GM11168 (cell line): ENCODE results near the gene CROCC.
"Not testable (repeated sequence)": the region's sequence is repeated elsewhere in the genome, so short reads cannot be mapped to it uniquely, and the experiment has no call there.

Source experiments
- in situ Hi-C: fragments of 300-500 bp; cut with MboI; formaldehyde crosslinking; loops from one replicate; pipeline ENCODE4 v1.12.0; 2022; ENCODE audit warnings: low sequenced_read_pairs; ENCODE audit not compliant: unreplicated experiment

The CROCC gene

DNA sequence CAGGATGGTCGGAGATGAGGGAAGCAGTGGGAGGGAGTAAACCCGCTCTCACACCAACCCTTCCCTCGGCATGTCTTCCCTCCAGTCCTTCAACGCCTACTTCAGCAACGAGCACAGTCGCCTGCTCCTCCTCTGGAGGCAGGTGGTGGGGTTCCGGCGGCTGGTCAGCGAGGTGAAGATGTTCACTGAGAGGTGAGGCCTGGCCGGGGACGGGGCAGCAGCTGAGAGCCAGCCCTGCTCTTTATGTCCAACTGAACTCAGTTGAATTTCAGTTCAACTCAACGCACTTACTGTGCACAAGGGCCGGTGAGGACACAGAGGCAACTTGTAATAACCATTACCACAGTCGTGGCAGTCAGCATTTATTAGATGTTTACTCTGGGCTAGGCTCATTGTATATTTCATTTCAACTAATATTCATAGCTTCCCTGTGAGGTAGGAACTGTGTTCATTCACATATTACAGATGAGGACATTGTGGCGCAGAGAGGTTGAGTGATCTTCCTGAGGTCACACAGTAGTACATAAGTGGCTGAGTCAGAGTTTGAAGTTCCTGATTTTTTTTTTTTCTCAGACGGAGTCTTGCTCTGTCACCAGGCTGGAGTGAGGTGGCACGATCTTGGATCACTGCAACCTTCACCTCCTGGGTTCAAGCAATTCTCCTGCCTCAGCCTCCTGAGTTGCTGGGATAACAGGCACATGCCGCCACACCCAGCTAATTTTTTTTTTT, 9.6 kb downstream of the CROCC start:
- in situ Hi-C loops: not testable (repeated sequence)

DNA sequence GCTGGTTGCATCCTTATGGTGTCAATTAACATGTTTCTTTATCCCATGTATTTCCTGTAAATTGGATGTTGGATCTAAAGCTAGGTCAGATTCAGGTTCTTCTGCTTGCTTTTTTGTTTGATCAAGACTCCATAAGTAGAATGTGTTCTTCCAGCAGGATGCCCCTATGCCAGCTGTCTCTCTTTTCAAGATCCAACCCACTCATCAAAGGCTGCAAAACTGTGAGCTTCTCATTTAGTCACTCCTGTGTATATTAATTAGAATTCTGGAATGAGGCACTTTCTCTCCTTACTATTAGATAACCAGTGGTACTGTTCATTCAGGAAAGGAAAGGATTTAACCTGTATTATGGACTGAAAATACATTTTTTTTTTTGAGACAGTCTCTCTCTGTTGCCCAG, 12.2 kb downstream of the CROCC start:
- in situ Hi-C loops: not testable (repeated sequence)

DNA sequence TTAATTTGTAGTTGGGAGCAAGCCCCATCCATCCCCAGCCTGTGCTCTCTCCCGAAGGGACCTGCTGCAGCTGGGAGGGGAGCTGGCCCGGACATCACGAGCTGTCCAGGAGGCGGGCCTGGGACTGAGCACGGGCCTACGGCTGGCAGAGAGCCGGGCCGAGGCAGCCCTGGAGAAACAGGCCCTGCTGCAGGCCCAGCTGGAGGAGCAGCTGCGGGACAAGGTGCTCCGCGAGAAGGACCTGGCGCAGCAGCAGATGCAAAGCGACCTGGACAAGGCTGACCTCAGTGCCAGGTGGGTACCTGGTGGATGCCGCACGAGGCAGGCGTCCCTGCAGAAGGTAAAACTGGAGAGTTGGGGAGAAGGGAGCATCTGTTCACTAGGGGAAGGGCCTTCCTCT, 14.8 kb downstream of the CROCC start:
- in situ Hi-C loops: not testable (repeated sequence)

DNA sequence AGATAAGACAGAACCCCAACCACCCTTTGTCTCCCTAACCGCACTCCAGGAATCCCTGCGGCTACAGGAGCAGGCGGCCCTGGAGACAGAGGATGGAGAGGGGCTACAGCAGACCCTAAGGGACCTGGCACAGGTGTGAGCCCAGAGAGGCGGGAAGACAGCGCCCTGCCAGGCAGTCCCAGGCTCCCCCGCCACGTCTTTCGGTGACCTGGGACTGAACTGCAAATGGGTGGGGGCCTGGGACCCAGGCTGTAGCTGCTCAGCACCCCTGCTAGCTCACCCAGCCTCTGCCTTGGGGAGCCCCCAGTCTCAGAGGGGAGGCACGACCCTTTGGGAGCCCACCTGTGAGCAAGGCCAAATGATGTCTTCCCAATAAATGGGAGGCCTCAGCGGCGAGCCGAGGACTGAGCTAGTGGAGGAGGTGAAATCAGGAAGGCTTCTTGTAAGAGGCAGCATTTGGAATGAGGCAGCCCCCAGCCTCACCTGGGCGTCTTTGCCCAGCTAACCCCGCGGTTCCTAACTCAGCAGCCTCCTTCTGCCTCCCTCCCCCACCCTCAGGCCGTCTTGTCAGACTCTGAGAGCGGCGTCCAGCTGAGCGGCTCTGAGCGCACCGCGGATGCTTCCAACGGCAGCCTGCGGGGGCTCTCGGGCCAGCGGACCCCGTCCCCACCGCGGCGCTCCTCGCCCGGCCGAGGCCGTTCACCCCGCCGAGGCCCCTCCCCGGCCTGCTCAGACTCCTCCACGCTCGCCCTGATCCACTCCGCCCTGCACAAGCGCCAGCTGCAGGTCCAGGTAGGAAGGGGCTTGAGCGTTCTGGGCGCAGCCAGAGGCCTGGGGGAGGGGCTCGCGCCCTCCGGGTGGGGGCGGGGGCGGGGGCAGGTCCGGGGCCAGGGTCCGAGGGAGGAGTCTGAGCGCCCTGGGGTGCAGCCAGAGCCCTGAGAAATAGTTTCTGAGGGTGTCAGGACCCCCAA, 16.9 kb downstream of the CROCC start:
- in situ Hi-C loops: no loop called here

DNA sequence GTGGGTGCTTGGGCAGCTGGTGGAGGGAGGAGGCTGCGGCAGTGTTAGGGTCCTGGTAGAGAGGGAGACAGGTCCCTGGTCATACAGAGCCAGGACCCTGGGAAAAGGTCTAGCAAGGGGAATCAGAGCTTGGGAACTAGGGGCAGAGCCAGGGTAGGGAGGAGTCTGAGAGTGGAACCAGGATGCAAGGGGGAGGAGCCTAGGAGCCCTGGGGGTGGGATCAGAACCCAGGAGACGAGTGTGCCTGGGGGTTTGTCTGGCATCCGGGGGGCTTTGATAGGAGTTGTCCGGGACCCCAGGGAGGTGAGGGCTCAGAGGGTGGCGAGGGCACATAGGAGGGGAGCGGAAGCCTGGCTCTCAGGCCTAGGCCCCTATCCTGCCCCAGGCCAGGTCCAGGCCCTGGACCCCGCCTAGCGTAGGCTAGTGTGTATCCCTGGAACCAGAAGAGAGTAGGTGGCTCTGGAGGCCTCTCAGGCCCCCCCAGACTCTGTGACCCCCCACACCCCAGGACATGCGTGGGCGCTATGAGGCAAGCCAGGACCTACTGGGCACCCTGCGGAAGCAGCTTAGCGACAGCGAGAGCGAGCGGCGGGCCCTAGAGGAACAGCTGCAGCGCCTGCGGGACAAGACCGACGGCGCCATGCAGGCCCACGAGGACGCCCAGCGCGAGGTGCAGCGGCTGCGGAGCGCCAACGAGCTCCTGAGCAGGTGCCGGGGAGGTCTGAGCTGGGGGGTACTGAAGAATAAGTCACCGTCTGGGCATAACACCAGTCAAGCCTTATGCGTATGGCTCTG, 17.9 kb downstream of the CROCC start:
- in situ Hi-C loops: loop anchor here (5.0 kb wide), 1 partner anchor 317 kb away; no protein-coding TSS in a partner anchor

DNA sequence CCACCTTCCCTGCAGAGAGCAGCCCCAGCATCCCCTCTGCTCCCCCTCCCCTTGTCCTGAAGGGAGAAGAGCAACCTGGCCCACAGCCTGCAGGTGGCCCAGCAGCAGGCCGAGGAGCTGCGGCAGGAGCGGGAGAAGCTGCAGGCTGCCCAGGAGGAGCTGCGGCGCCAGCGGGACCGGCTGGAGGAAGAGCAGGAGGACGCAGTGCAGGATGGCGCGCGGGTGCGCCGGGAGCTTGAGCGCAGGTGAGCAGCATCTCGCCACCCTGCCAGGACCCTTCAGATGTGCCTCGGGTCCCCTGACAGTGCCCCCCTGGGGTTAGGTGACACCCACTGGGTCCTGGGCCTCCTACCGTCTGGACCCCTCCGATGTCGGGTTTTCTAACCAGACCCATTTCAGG, 22.3 kb downstream of the CROCC start:
- in situ Hi-C loops: loop anchor here (5.0 kb wide), 1 partner anchor 322 kb away; no protein-coding TSS in a partner anchor

DNA sequence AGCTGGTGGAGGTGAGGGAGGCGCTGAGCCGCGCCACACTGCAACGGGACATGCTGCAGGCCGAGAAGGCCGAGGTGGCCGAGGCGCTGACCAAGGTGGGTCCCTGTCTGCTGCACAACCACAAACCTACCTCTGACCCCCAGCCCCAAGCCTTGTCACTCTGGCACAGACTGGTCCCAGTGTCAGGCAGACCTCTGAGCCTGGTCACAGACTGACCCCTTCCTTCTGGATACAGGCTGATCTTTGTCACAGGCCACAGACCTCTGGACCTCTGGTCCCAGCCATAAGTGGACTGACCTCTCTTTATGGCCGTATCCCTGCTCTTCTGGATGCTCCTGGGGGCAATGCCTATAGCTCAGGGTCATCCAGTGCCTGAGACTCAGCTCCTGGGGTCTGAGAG, 23.8 kb downstream of the CROCC start:
- in situ Hi-C loops: not testable (repeated sequence)

DNA sequence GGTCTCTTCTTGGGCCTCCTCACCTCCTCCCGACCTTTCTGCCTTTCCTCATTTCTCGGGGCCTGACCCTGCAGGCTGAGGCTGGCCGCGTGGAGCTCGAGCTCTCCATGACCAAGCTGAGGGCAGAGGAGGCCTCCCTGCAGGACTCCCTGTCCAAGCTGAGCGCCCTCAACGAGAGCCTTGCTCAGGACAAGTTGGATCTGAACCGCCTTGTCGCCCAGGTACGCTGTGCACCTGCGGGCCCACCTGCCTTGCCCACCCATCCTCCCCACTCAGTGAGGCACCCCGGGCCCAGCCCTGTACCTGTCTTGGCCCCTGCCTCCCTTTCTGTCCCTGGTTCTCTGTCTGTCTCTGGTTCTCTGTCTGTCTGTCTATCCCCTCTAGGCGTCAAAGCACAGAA, 24.5 kb downstream of the CROCC start:
- in situ Hi-C loops: not testable (repeated sequence)

DNA sequence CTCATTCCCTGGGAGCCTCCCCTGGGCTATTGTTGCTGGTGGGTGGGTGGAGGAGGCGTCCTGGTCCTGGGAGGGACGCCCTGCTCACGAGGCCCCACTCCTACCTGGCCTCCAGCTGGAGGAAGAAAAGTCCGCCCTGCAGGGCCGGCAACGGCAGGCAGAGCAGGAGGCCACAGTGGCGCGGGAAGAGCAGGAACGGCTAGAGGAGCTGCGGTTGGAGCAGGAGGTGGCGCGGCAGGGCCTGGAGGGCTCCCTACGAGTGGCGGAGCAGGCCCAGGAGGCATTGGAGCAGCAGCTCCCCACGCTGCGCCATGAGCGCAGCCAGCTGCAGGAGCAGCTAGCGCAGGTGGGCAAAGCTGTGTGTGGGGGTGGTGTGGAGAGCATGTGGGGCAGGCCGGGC, 24.9 kb downstream of the CROCC start:
- in situ Hi-C loops: no loop called here

DNA sequence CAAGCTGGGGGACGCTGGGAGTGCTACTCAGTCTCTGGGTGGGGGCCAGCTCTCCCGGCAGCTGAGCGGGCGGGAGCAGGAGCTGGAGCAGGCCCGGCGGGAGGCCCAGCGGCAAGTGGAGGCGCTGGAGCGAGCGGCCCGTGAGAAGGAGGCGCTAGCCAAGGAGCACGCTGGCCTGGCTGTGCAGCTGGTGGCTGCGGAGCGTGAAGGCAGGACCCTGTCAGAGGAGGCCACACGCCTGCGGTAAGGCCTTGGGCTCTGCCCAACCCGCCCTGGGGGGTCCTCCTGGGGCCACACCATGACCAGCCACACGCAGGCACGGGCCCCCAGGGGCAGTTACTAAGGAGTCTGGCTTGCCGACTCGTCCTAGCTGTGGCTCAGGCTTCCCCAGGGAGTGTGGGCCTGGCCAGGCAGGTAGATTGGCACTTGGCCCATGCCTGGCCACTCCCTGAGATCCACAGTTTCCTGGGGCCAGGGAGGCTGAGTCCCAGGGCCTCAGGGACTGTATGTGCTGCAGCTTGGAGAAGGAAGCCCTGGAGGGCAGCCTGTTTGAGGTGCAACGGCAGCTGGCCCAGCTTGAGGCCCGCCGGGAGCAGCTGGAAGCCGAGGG, 26.7 kb downstream of the CROCC start:
- in situ Hi-C loops: not testable (repeated sequence)

DNA sequence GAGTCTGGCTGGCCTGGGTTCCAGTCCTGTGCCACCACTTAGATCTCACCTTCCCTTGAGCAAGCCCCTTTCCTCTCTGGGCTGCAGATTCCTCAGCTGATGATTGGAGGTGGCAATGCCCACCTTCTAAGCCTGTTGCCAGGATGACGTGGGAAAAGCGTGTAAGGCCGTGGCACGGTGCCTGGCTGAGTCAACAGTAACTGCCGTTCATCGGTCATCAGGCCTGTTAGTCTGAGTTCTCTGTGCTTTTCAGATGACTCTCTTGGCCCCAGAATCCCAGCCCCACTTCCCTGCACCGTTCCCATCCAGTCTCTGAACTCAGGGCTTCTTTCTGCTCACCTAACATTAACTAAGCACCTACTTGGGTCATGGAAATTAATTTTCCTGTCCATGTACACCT, 27.3 kb downstream of the CROCC start:
- in situ Hi-C loops: not testable (repeated sequence)

DNA sequence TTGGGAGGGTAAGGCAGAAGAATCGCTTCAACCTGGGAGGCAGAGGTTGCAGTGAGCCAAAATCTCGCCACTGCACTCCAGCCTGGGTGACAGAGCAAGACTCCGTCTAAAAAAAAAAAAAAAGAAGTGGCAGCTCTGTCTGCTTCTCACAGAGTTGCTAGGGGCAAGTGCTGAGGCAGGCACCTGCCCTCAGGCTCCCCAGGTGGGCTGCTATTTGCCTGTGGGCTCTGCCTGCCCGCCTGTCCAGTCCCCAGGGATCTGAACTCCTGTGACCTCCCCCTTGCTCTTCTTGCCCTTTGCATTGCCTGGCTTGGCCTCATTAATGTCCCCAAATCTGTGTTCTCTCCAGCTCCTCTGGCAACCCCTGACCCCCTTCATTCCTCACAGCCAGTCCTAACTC, 30.6 kb downstream of the CROCC start:
- in situ Hi-C loops: loop anchor here (10.0 kb wide), 1 partner anchor 92 kb away; no protein-coding TSS in a partner anchor

DNA sequence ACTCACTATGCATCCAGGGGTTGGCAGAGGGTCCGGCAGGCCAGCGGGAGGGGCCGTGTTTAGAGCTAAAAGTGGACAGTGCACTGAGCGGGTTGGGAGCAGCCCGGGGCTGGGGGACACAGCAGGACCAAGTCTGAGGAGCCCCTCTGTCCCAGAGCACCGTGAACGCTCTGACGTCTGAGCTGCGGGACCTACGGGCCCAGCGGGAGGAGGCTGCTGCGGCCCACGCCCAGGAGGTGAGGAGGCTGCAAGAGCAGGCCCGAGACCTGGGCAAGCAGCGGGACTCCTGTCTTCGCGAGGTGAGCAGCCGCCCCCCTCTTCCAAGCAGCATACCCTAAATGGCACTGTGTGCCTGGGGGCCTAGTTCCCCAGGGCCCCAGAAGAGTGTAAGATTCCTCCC, 32.8 kb downstream of the CROCC start:
- in situ Hi-C loops: loop anchor here (10.0 kb wide), 1 partner anchor 90 kb away; no protein-coding TSS in a partner anchor

DNA sequence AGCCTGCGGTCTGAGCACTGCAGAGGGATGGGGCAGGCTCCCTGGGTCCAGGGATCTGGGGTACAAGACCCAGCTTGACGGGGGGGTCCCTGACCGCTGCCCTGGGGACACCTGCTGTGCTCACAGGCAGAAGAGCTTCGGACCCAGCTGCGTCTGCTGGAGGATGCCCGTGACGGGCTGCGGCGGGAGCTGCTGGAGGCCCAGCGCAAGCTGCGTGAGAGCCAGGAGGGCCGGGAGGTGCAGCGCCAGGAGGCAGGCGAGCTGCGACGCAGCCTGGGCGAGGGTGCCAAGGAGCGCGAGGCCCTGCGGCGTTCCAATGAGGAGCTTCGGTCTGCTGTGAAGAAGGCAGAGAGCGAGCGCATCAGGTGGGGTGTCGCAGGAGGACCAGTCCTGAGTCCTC, 33.5 kb downstream of the CROCC start:
- in situ Hi-C loops: loop anchor here (10.0 kb wide), 1 partner anchor 90 kb away; no protein-coding TSS in a partner anchor

DNA sequence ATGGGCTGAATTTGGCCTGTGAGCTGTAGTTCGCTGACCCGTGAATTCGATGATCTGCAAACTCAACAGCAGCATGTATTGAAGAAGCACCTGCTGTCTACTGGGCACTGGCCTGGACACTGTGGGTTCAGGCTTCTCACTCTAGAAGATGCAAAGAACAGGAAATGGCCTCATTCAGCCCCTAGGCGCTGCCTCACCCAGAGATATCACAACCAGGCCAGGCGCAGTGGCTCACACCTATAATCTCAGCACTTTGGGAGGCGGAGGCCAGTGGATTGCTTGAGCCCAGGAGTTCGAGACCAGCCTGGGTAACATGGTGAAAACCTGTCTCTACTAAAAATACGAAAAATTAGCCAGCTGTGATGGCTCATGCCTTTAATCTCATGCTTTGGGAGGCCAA, 35.0 kb downstream of the CROCC start:
- in situ Hi-C loops: loop anchor here (10.0 kb wide), 1 partner anchor 88 kb away; no protein-coding TSS in a partner anchor

DNA sequence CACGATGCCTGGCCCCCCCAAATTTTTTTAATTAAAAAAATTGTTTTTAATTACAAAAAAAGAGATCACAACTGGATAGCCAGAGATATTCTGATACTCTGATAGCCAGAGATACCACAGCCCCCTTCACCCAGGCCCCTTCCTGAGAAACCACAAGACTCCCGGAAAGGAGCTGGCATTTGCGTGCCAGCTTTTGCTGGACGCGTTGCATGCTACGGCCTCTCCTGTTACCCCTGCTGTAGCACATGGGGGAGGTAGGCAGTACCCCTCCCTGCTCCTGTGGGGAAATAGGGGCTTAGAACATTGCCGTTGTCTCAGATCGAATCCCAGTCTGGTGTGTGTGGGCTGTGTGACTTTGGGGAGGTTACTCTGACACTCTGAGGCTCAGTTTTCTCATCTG, 36.0 kb downstream of the CROCC start:
- in situ Hi-C loops: loop anchor here (10.0 kb wide), 1 partner anchor 87 kb away; no protein-coding TSS in a partner anchor

DNA sequence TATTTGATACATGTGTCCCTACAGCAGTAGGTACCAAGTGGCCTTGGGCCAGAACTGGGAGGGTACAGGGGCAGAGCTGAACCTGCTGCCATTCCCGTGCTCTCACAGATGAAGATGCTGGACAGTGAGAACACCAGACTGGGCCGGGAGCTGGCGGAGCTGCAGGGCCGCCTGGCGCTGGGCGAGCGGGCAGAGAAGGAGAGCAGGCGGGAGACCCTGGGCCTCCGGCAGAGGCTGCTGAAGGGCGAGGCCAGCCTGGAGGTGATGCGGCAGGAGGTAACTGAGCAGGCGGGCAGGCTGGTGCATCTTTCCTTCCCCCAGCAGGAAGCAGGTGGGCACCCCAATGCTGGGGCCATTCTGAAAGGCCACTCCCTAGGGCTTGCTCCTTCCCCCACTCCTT, 36.7 kb downstream of the CROCC start:
- in situ Hi-C loops: loop anchor here (10.0 kb wide), 1 partner anchor 86 kb away; no protein-coding TSS in a partner anchor

DNA sequence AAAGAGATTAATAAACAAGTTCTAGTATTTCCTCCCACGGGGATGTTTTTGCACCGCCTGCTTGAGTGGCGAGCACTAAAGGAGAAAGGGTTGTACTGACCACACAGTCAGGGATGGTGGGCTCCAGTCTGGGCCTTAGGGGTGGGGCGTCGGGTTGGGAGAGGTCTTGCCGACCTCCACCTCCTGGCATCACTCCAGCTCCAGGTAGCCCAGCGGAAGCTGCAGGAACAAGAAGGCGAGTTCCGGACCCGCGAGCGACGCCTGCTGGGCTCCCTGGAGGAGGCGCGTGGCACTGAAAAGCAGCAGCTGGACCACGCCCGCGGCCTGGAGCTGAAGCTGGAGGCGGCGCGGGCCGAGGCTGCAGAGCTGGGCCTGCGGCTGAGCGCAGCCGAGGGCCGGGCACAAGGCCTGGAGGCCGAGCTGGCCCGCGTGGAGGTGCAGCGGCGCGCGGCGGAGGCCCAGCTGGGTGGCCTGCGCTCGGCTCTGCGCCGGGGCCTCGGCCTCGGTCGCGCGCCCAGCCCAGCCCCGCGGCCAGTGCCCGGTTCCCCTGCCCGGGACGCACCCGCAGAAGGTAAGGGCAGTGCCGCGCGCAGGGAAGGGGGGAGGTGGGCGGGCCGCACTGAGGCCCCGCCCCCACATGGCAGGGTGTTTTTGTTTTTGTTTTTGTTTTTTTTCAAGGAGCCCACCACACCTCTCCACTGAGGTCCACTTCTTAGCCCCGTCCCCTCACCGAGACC, 39.0 kb downstream of the CROCC start:
- in situ Hi-C loops: no loop called here
